Lower leg skin (tissue), 4 donors: ENCODE measurements around the gene GRHL1. TPM values are rescaled to one million over a fixed set of nuclear protein-coding genes. Genes with fewer than 3 reads are reported as not detected.
A peak's percentile ranks its signal among the peaks of the same experiment; 100 is the strongest.

Source experiments
- DNase-seq, 2 donors: peaks; one replicate each; pipeline ENCODE4 v3.0.0-alpha.2; 2019; ENCODE audit warnings: low spot score in 2 of 2
- H3K4me3 ChIP-seq: fragments of 200-600 bp; sonication (generic); 2 replicates; pipeline ENCODE4 v1.5.1; 2017; ENCODE audit warnings: mild to moderate bottlenecking, low read depth; ENCODE audit not compliant: poor library complexity, severe bottlenecking
- POLR2A ChIP-seq, 2 donors: fragments of 450-650 bp; IDR thresholded peaks; one replicate each; pipeline ENCODE4 v1.6.1; 2016 to 2017; ENCODE audit warnings: antibody characterized with exemption in 2 of 2, mild to moderate bottlenecking in 1 of 2, moderate library complexity in 1 of 2
- WGBS, 2 donors: methylation state at CpG; one replicate each; pipeline ENCODE4 v1.1.5; 2018; 5-methylcytosine and 5-hydroxymethylcytosine counted together
- intact Hi-C: fragments of 100-400 bp; cut with DNase I; formaldehyde crosslinking; loops from one replicate; pipeline ENCODE4 v1.15.0; 2023; ENCODE audit warnings: low total_unique reads
- total RNA-seq, 4 donors: library from RNA; depleted of rRNA; stranded (reverse); fragments of >200 nt; gene quantifications; one replicate each; pipeline ENCODE4 v1.1.0, GENCODE V29; 2016
- TF ChIP-seq, protein P1 (sequence below), 3 donors: fragments of 450-650 bp; IDR thresholded peaks; one replicate each; pipeline ENCODE4 v1.5.1; 2016; ENCODE audit warnings: antibody characterized with exemption in 3 of 3, mild to moderate bottlenecking in 3 of 3, moderate library complexity in 2 of 3

Gene GRHL1
- total RNA-seq, 4 donors from 2014 or later, result 104 to 134 (median 115) TPM

DNA sequence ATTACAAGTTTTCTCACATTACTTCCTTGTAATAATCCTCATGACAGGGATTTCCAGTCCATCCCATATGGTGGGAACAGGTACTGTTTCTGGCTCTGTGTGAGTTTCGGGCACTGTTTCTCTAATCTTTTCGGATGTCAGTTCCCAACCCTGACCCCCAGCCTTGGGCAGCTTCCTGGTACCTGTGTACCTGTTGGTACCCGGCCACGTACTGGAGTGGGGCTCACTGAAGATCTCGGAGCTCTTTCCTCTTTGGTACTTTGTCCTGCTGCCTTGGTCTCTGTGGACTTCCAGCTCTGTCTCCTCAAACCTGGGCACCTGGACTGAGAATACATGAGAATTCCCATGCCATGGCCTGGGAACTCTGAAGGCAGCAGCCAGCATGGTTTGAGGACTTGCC is 36.8 kb downstream of the GRHL1 start:
- intact Hi-C loops, result no loop called here
- H3K4me3 ChIP-seq, result no peak overlapping the region
- 91 to 94% methylated on average over 5 of the region's 5 CpGs for WGBS, 2 donors
- TF ChIP-seq POLR2A (IDR thresholded peaks at IDR 0.05), result no peak
- TF ChIP-seq, protein P1, sequence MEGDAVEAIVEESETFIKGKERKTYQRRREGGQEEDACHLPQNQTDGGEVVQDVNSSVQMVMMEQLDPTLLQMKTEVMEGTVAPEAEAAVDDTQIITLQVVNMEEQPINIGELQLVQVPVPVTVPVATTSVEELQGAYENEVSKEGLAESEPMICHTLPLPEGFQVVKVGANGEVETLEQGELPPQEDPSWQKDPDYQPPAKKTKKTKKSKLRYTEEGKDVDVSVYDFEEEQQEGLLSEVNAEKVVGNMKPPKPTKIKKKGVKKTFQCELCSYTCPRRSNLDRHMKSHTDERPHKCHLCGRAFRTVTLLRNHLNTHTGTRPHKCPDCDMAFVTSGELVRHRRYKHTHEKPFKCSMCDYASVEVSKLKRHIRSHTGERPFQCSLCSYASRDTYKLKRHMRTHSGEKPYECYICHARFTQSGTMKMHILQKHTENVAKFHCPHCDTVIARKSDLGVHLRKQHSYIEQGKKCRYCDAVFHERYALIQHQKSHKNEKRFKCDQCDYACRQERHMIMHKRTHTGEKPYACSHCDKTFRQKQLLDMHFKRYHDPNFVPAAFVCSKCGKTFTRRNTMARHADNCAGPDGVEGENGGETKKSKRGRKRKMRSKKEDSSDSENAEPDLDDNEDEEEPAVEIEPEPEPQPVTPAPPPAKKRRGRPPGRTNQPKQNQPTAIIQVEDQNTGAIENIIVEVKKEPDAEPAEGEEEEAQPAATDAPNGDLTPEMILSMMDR (IDR thresholded peaks at IDR 0.05), result no peak
- no peak for DNase-seq

GRCh38 chr2:9990736-9991135 is 39.2 kb downstream of the GRHL1 start:
- H3K4me3 ChIP-seq, result no peak overlapping the region
- WGBS, 2 donors, result 12 to 37% methylated on average over 6 of the region's 6 CpGs
- TF ChIP-seq, protein P1 (IDR thresholded peaks at IDR 0.05), result no peak
- TF ChIP-seq POLR2A (IDR thresholded peaks at IDR 0.05), result no peak
- intact Hi-C loops, result no loop called here
- DNase-seq, result peak; percentile 63 to 89

DNA sequence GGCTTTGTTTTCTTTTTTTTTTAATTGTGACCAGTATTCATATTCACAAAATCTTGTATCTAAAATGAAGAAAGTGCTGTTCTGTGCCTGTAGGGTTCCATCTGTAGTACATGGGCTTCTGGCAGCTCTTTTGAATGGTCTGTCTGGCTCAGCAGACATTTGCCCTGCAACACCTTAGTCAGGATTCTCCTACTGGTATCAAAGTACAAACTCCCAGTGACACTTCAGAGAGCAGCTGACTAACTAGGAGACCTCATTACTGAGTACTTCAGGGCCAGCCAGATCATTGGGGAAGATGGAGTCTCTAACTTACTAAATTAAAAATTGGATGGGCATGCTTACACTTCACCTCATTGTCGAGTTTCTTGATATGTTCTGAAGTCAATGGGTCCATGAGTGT is 39.7 kb downstream of the GRHL1 start:
- TF ChIP-seq POLR2A (IDR thresholded peaks at IDR 0.05), result no peak
- TF ChIP-seq, protein P1 (IDR thresholded peaks at IDR 0.05), result no peak
- WGBS, 2 donors, result 77 to 85% methylated on average over 1 of the region's 1 CpG
- intact Hi-C loops, result no loop called here
- H3K4me3 ChIP-seq, result no peak overlapping the region
- peak in 1 of 2 donors; percentile 15 for DNase-seq

DNA sequence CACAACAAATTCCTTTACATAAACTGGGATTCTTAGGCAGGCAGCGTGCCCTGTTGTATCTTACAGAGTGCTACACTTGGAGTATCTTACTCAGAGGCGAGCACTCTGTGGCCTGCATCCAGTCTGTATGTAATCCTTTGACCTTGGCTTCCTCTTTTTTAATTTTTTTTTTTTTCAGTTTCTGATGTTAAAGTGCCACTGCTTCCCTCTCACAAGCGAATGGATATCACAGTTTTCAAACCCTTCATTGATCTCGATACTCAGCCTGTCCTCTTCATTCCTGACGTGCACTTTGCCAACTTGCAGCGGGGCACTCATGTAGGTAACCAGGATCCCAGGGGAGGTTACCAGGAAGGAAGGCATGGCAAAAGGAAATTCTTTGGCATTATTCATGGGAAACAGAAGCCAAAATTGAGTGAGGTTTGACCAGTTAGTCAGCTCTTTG is 40.4 kb downstream of the GRHL1 start:
- 57% methylated on average over 6 of the region's 6 CpGs for WGBS, 2 donors
- intact Hi-C loops, result no loop called here
- DNase-seq, result peak in 1 of 2 donors; percentile 80
- H3K4me3 ChIP-seq, result no peak overlapping the region
- TF ChIP-seq, protein P1 (IDR thresholded peaks at IDR 0.05), result no peak
- no peak for TF ChIP-seq POLR2A (IDR thresholded peaks at IDR 0.05)

GRCh38 chr2:9992427-9993187 is 41.1 kb downstream of the GRHL1 start:
- H3K4me3 ChIP-seq, result no peak overlapping the region
- peak in 1 of 2 donors; percentile 43 for DNase-seq
- intact Hi-C loops, result no loop called here
- TF ChIP-seq, protein P1 (IDR thresholded peaks at IDR 0.05), result no peak
- TF ChIP-seq POLR2A (IDR thresholded peaks at IDR 0.05), result no peak
- WGBS, 2 donors, result 45 to 66% methylated on average over 9 of the region's 9 CpGs
